ENCODE data around the gene AGAP1.

GRCh38 chr2:235879116-235879515 lies 385.3 kb downstream of the AGAP1 start:
- no peak for TF ChIP-seq CTCF (IDR thresholded peaks at IDR 0.05; ENCODE audit: low read depth, low read length, poor library complexity, severe bottlenecking)
- TF ChIP-seq EZH2phosphoT487 (IDR thresholded peaks at IDR 0.05; ENCODE audit: borderline replicate concordance, low read length): no peak

Measured in DOHH2 (cell line).